Caco-2 (cell line): ENCODE measurements around the gene TNFRSF25. TPM values are rescaled to one million over a fixed set of nuclear protein-coding genes. Genes with fewer than 3 reads are reported as not detected.
A peak's percentile ranks its signal among the peaks of the same experiment; 100 is the strongest.

ENCODE experiments used
- BruUV-seq: library from RNA; stranded (reverse); fragments of 400-500 nt; replicated peaks from 2 replicates; lab custom pipeline; 2021; lab: Mats Ljungman, UMichigan
- CTCF ChIA-PET: fragments of 300-600 bp; sonication (Branson Sonifier 250); formaldehyde crosslinking; loops from one replicate; lab custom pipeline; 2022; ENCODE audit warnings: antibody characterized with exemption; lab: Charles Lee
- POLR2A ChIA-PET: fragments of 300-600 bp; sonication (Branson Sonifier 250); formaldehyde crosslinking; loops from one replicate; lab custom pipeline; 2022; ENCODE audit warnings: antibody characterized with exemption; lab: Charles Lee
- DNase-seq, 2 experiments: peaks; one replicate each; pipeline versions ENCODE4 v3.0.0 to v3.0.0-alpha.2; 2020 to 2022
- H3K27me3 ChIP-seq: replicated peaks from 2 replicates; pipeline ENCODE4 v1.6.0; 2011; ENCODE audit warnings: low read length; ENCODE audit not compliant: control insufficient read depth, insufficient read depth
- H3K36me3 ChIP-seq: 2 replicates; pipeline ENCODE4 v1.5.1; 2011; ENCODE audit warnings: low read length; ENCODE audit not compliant: control insufficient read depth, insufficient read depth
- H3K4me1 ChIP-seq: fragments of 250-450 bp; sonication (Bioruptor Pico); 2 replicates; pipeline ENCODE4 v1.5.1; 2020; ENCODE audit warnings: mild to moderate bottlenecking
- H3K4me3 ChIP-seq: 2 replicates; pipeline ENCODE4 v1.5.1; 2011; ENCODE audit warnings: low read depth, mild to moderate bottlenecking, control low read depth, low read length
- H3K9me3 ChIP-seq: fragments of 250-450 bp; sonication (Bioruptor Pico); 2 replicates; pipeline ENCODE4 v1.5.1; 2020; ENCODE audit warnings: mild to moderate bottlenecking, moderate library complexity
- H3K27ac Mint-ChIP-seq: one replicate; pipeline ENCODE4 v1.8.0; 2022; ENCODE audit warnings: mixed read lengths; ENCODE audit not compliant: unreplicated experiment
- H3K27me3 Mint-ChIP-seq: one replicate; pipeline ENCODE4 v1.8.0; 2022; ENCODE audit warnings: mixed read lengths; ENCODE audit not compliant: insufficient read depth, unreplicated experiment
- H3K36me3 Mint-ChIP-seq: one replicate; pipeline ENCODE4 v1.8.0; 2022; ENCODE audit warnings: mild to moderate bottlenecking, mixed read lengths; ENCODE audit not compliant: insufficient read depth, unreplicated experiment
- H3K4me1 Mint-ChIP-seq: one replicate; pipeline ENCODE4 v1.8.0; 2022; ENCODE audit warnings: low read depth, mixed read lengths; ENCODE audit not compliant: unreplicated experiment
- H3K4me3 Mint-ChIP-seq: one replicate; pipeline ENCODE4 v1.8.0; 2022; ENCODE audit warnings: mild to moderate bottlenecking, moderate library complexity, mixed read lengths; ENCODE audit not compliant: unreplicated experiment
- H3K9me3 Mint-ChIP-seq: one replicate; pipeline ENCODE4 v1.8.0; 2022; ENCODE audit warnings: mixed read lengths; ENCODE audit not compliant: unreplicated experiment
- intact Hi-C: fragments of 100-400 bp; cut with micrococcal nuclease; formaldehyde crosslinking; loops from one replicate; pipeline ENCODE4 v1.10.0; 2022; ENCODE audit not compliant: unreplicated experiment
- total RNA-seq: library from RNA; stranded (reverse); gene quantifications from 2 replicates; pipeline ENCODE4 v1.2.3, GENCODE V29; 2022
- TF ChIP-seq, protein P1 (sequence below), 2 experiments: fragments of 200-600 bp in 1 of 2; IDR thresholded peaks; 1 replicate in 1 of 2; 2 replicates in 1 of 2; pipeline versions ENCODE4 v1.5.1 to v1.8.0; 2011 to 2022; ENCODE audit warnings: antibody characterized with exemption in 1 of 2, control low read depth in 1 of 2, inconsistent platforms in 1 of 2, low read depth in 1 of 2, low read length in 1 of 2, mild to moderate bottlenecking in 1 of 2, moderate library complexity in 1 of 2; ENCODE audit not compliant: insufficient read depth in 1 of 2, severe bottlenecking in 1 of 2, unreplicated experiment in 1 of 2

Gene TNFRSF25
- total RNA-seq, 1 experiment from 2014 or later = 16.3 TPM

- ChIA-PET CTCF (interaction anchor here (0.5 to 0.7 kb wide), 3 partner anchors 10 to 74 kb away, joined by 3 to 7 read pairs (median 3); no protein-coding TSS in a partner anchor), POLR2A (no interaction called here)
- TF ChIP-seq, protein P1, sequence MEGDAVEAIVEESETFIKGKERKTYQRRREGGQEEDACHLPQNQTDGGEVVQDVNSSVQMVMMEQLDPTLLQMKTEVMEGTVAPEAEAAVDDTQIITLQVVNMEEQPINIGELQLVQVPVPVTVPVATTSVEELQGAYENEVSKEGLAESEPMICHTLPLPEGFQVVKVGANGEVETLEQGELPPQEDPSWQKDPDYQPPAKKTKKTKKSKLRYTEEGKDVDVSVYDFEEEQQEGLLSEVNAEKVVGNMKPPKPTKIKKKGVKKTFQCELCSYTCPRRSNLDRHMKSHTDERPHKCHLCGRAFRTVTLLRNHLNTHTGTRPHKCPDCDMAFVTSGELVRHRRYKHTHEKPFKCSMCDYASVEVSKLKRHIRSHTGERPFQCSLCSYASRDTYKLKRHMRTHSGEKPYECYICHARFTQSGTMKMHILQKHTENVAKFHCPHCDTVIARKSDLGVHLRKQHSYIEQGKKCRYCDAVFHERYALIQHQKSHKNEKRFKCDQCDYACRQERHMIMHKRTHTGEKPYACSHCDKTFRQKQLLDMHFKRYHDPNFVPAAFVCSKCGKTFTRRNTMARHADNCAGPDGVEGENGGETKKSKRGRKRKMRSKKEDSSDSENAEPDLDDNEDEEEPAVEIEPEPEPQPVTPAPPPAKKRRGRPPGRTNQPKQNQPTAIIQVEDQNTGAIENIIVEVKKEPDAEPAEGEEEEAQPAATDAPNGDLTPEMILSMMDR (IDR thresholded peaks at IDR 0.05; ENCODE audit: insufficient read depth in 1 of 2, low read depth in 1 of 2, low read length in 1 of 2, severe bottlenecking in 1 of 2, unreplicated experiment in 1 of 2) = no peak
- H3K9me3 ChIP-seq = no peaks in the 10 kb centered on the region
- no peaks in the 10 kb centered on the region for H3K27me3 ChIP-seq
- no peak for DNase-seq
- intact Hi-C loops = no loop called here
- no TSS peak for BruUV-seq
- peaks cover 9% of the 10 kb centered on the region for H3K4me1 ChIP-seq
- Mint-ChIP-seq H3K4me3 (no peak overlapping the region), H3K9me3 (no peaks in the 10 kb centered on the region), H3K4me1 (peaks cover 9% of the 10 kb centered on the region), H3K27me3 (no peaks in the 10 kb centered on the region), H3K27ac (no peak overlapping the region), H3K36me3 (no peaks in the 10 kb centered on the region)
- H3K36me3 ChIP-seq = no peaks in the 10 kb centered on the region
- H3K4me3 ChIP-seq = no peak overlapping the region
Measured at GRCh38 chr1:6481820-6482219, 15.8 kb upstream of the TNFRSF25 start.

DNA sequence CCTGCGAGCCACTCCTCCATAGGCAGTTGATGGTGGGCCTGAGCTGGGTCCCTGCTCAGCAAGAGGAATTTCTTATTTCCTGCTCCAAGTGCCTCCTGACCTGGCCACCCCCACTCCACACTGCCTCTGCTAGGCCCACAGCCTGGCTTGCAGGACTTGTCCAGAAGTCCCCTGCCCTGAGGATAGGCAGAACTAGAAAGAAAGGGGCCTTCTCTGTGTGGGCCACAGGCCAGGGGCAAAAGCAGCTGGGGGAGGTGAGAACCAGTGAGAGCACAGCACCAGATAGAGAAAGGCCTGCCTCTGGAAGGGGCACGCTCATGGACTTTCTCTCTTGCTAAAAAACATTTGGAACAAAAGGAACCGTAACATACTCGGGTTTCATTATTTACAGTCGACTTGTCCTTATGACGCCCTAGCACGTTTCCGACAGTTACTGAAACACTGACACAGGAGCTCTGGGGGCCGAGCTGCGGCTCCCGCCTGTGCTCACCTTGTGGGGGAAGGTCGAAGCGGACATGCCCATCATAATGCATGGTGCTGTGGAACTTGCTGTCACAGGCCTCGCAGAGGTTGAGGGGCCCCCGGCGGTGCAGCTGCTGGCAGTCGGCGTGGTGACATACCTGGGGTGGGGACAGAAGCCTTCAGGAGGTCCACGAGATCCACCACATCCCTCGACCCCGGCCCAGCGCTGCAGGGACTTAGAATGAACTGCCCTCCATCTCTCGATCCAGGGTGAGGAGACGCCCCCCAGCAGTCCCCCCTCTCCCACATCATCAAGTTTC is 11.3 kb upstream of the TNFRSF25 start:
- POLR2A ChIA-PET = no interaction called here
- TF ChIP-seq, protein P1 (IDR thresholded peaks at IDR 0.05; ENCODE audit: insufficient read depth in 1 of 2, low read depth in 1 of 2, low read length in 1 of 2, severe bottlenecking in 1 of 2, unreplicated experiment in 1 of 2) = no peak
- Mint-ChIP-seq H3K4me1 (peaks cover 13% of the 10 kb centered on the region), H3K9me3 (no peaks in the 10 kb centered on the region), H3K27me3 (no peaks in the 10 kb centered on the region), H3K27ac (peak overlapping the region; percentile 78), H3K4me3 (no peak overlapping the region), H3K36me3 (peaks cover 15% of the 10 kb centered on the region)
- CTCF ChIA-PET = interaction anchor here (1.0 to 1.8 kb wide), 3 partner anchors 9 to 37 kb away, joined by 4 to 5 read pairs (median 5); no protein-coding TSS in a partner anchor
- DNase-seq = peak in 1 of 2 experiments; percentile 60
- peaks cover 37% of the 10 kb centered on the region for H3K4me1 ChIP-seq
- H3K27me3 ChIP-seq = no peaks in the 10 kb centered on the region
- BruUV-seq = TSS peak; percentile 52
- intact Hi-C loops = no loop called here
- H3K9me3 ChIP-seq = no peaks in the 10 kb centered on the region
- H3K4me3 ChIP-seq = no peak overlapping the region
- H3K36me3 ChIP-seq = no peaks in the 10 kb centered on the region; the same call in 1 of the 2 replicates

DNA sequence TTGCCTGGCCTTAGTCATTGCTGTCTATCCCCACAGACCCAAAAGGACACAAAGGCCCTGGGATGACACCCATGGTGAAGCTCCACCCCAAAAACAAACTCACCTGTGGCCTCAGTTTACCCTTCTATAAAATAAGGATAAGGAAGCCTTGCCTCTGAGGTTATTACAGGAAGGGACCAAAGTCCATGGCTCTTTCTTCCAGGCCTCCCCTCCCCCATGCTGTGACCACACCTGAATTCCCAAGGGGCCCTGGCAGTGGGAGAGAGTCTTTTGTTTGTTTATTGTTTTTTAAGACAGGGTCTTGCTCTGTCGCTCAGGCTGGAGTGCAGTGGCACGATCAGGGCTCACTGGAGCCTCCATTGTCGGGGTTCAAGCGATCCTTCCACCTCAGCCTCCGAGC is 10.5 kb upstream of the TNFRSF25 start:
- no peaks in the 10 kb centered on the region for H3K27me3 ChIP-seq
- no peak overlapping the region for H3K4me3 ChIP-seq
- Mint-ChIP-seq H3K27me3 (no peaks in the 10 kb centered on the region), H3K27ac (peak overlapping the region; percentile 78), H3K4me3 (no peak overlapping the region), H3K9me3 (no peaks in the 10 kb centered on the region), H3K4me1 (peaks cover 8% of the 10 kb centered on the region), H3K36me3 (peaks cover 15% of the 10 kb centered on the region)
- TF ChIP-seq, protein P1 (IDR thresholded peaks at IDR 0.05; ENCODE audit: insufficient read depth in 1 of 2, low read depth in 1 of 2, low read length in 1 of 2, severe bottlenecking in 1 of 2, unreplicated experiment in 1 of 2) = no peak
- ChIA-PET POLR2A (no interaction called here), CTCF (interaction anchor here (1.3 kb wide), 1 partner anchor 10 kb away, joined by 5 read pairs; no protein-coding TSS in a partner anchor)
- no peaks in the 10 kb centered on the region; the same call in 1 of the 2 replicates for H3K36me3 ChIP-seq
- H3K9me3 ChIP-seq = no peaks in the 10 kb centered on the region
- intact Hi-C loops = no loop called here
- BruUV-seq = no TSS peak
- DNase-seq = peak; percentile 68 to 81
- H3K4me1 ChIP-seq = peaks cover 42% of the 10 kb centered on the region
